Activated CD8-positive, alpha-beta T cell treated with anti-CD3 and anti-CD28 coated beads, Interleukin-2, amount 10 ng/mL, durations not matched to agents 7 days and 5 days (primary cell): ENCODE data around the gene FBLN7. TPM values are rescaled to one million over a fixed set of nuclear protein-coding genes. Genes with fewer than 3 reads are reported as not detected.
A peak's percentile ranks its signal among the peaks of the same experiment; 100 is the strongest.
"Not testable (repeated sequence)": the region's sequence is repeated elsewhere in the genome, so short reads cannot be mapped to it uniquely, and the experiment has no call there.

Experiments
- ATAC-seq: fragments of 150-1000 bp; cut with Tn5 transposase; one replicate; pipeline ENCODE4 v1.10.0; 2021; ENCODE audit warnings: moderate library complexity
- CTCF ChIA-PET: fragments of 350-600 bp; sonication (Branson Sonifier 250); formaldehyde crosslinking; loops from one replicate; lab custom pipeline; 2021; ENCODE audit warnings: antibody characterized with exemption; lab: Charles Lee
- POLR2A ChIA-PET: fragments of 350-600 bp; sonication (Branson Sonifier 250); formaldehyde crosslinking; loops from one replicate; lab custom pipeline; 2021; ENCODE audit warnings: antibody characterized with exemption; lab: Charles Lee
- DNase-seq: peaks from one replicate; pipeline ENCODE4 v3.0.0-alpha.2; 2020
- H3K27ac Mint-ChIP-seq: one replicate; pipeline ENCODE4 v1.8.0; 2021; ENCODE audit warnings: mild to moderate bottlenecking, mixed read lengths
- H3K27me3 Mint-ChIP-seq: one replicate; pipeline ENCODE4 v1.8.0; 2021; ENCODE audit warnings: low read depth, mixed read lengths
- H3K36me3 Mint-ChIP-seq: one replicate; pipeline ENCODE4 v1.8.0; 2021; ENCODE audit warnings: low read depth, mixed read lengths
- H3K4me1 Mint-ChIP-seq: one replicate; pipeline ENCODE4 v1.8.0; 2021; ENCODE audit warnings: low read depth, mixed read lengths
- H3K4me3 Mint-ChIP-seq: one replicate; pipeline ENCODE4 v1.8.0; 2021; ENCODE audit warnings: mild to moderate bottlenecking, mixed read lengths
- H3K9me3 Mint-ChIP-seq: one replicate; pipeline ENCODE4 v1.8.0; 2022; ENCODE audit warnings: mixed read lengths; ENCODE audit not compliant: insufficient read depth
- total RNA-seq, 2 experiments: library from RNA; stranded (reverse); gene quantifications; one replicate each; pipeline ENCODE4 v1.2.3, GENCODE V29; 2021

The FBLN7 gene
- total RNA-seq, 2 experiments from 2014 or later: 0.58 to 0.91 TPM

DNA sequence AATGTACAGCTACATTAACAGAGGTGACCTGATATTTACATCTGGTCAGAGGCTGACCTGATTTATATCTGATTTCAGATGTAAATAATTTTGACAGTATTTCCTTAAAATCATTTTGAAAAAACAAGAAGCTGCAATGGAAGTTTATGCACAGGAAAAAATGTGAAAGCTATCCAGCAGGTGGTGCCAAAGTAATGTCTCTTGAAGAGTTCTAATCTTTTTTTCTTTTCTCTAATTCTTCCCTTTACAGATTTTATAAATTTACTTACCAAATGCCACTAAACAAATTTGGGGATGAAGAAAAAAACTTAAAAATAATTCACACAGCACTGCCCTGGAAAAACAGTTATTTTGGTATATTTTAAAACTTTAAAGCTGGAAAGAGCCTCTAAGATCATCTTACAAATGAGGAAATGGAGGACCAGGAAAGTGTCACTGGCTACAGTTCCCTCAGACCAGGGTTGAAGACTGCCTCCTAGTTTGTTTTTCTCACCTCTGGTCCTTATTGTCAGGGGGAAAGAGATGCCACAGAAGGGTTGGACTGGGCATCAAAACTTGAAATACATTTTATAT lies 16.4 kb upstream of the FBLN7 start:
- H3K4me1 Mint-ChIP-seq: no peaks in the 10 kb centered on the region
- H3K4me3 Mint-ChIP-seq: no peak overlapping the region
- no peak overlapping the region for H3K27ac Mint-ChIP-seq
- ChIA-PET CTCF (interaction anchor here (0.7 to 3.1 kb wide), 47 partner anchors 9 to 462 kb away, joined by 3 to 30 read pairs (median 3); partner anchors contain the start of genes FBLN7, TMEM87B and ZC3H8), POLR2A (no interaction called here)
- no peaks in the 10 kb centered on the region for H3K27me3 Mint-ChIP-seq
- DNase-seq (peak; percentile 68), ATAC-seq (no peak)
- H3K36me3 Mint-ChIP-seq: peaks cover 20% of the 10 kb centered on the region
- no peaks in the 10 kb centered on the region for H3K9me3 Mint-ChIP-seq

DNA sequence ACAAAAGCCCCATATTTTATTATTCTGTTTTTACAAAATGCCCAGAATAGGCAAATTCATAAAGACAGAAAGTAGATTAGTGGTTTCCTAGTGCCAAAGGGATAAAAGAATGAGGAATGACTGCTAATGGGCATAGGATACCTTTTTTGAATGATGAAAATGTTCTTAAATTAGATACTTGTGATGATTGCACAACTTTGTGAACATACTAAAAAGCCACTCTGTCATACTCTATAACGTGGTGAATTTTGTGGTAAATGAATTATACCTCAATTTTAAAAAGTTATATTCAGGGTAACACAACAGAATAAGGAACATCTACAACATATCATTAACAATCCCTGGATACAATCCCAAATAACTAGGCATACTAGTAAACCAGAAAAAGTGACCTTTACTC lies 9.1 kb upstream of the FBLN7 start:
- Mint-ChIP-seq H3K4me1 (peaks cover 4% of the 10 kb centered on the region), H3K4me3 (no peak overlapping the region), H3K27me3 (no peaks in the 10 kb centered on the region), H3K27ac (no peak overlapping the region), H3K36me3 (peaks cover 4% of the 10 kb centered on the region), H3K9me3 (peaks cover 7% of the 10 kb centered on the region)
- ATAC-seq (no peak), DNase-seq (no peak)
- CTCF ChIA-PET: no interaction called here
- POLR2A ChIA-PET: no interaction called here

DNA sequence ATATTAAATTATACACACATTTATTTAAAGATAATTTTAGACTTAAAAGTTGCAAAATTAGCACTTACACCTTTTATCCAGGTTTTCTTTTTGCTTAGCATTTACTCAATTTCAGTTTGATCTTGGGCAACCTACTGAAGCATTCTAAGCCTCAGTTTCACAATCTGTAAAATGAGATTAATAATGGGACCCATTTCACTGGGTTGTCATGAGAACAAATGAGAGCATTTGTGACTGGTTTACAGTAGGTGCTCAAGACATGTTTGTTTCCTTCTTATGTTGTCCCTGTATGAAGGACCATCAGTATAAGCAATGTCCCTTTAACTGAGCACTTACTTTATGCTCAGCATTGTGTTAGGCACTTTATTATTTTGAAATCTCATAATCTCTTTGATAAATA lies 4.8 kb upstream of the FBLN7 start:
- Mint-ChIP-seq H3K27me3 (peaks cover 21% of the 10 kb centered on the region), H3K9me3 (peaks cover 2% of the 10 kb centered on the region), H3K4me3 (no peak overlapping the region), H3K36me3 (peaks cover 2% of the 10 kb centered on the region), H3K4me1 (peaks cover 10% of the 10 kb centered on the region), H3K27ac (no peak overlapping the region)
- ChIA-PET CTCF (interaction anchor here (2.2 kb wide), 1 partner anchor 11 kb away, joined by 7 read pairs; no protein-coding TSS in a partner anchor), POLR2A (no interaction called here)
- no peak for ATAC-seq
- no peak for DNase-seq

DNA sequence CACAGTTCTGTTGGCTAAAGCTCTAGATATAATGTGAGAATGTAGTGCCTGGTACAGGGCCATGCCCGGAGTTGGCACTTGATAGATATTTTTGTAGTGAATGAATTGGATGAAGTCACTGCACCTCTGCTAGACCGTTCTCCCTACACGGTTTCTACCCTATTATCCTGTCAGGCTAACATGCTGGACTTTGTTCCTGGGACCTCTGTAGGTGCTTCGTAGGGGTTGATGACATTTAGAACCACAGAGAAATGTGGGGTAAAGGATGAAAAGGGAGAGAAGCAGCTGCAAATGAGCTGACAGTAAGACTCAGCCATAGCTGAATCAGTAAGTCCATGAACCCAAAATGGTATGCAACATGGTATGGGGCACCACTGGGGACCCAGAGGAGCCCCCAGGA lies 4.1 kb upstream of the FBLN7 start:
- Mint-ChIP-seq H3K27me3 (peaks cover 28% of the 10 kb centered on the region), H3K4me1 (peaks cover 13% of the 10 kb centered on the region), H3K27ac (no peak overlapping the region), H3K4me3 (no peak overlapping the region), H3K9me3 (no peaks in the 10 kb centered on the region), H3K36me3 (peaks cover 2% of the 10 kb centered on the region)
- ChIA-PET CTCF (interaction anchor here (2.2 kb wide), 1 partner anchor 12 kb away, joined by 7 read pairs; no protein-coding TSS in a partner anchor), POLR2A (no interaction called here)
- no peak for ATAC-seq
- DNase-seq: no peak

DNA sequence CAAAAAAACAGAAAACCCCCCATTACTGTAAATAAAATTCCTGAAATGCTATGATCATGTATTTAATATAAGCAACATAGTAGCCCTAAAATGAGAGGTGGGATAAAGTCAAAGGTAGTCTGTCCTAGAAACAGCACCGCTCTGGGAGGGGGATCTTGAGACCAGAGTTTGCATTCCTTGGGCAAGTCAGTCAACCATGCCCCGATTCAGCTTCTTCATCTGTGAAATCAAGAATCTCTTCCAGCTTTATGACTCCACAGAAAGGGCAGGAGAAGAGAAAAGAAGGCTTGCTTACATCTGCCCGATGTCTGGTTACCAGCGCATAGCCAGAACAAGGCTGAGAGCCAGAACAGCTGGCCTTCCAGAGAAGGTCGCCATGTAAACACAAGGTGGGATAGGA lies 2.1 kb upstream of the FBLN7 start:
- POLR2A ChIA-PET: no interaction called here
- DNase-seq (no peak), ATAC-seq (no peak)
- H3K27ac Mint-ChIP-seq: no peak overlapping the region
- H3K9me3 Mint-ChIP-seq: no peaks in the 10 kb centered on the region
- H3K36me3 Mint-ChIP-seq: no peaks in the 10 kb centered on the region
- CTCF ChIA-PET: interaction anchor here (1.2 kb wide), 1 partner anchor 106 kb away, joined by 3 read pairs; no protein-coding TSS in a partner anchor
- no peak overlapping the region for H3K4me3 Mint-ChIP-seq
- peaks cover 13% of the 10 kb centered on the region for H3K4me1 Mint-ChIP-seq
- peaks cover 39% of the 10 kb centered on the region for H3K27me3 Mint-ChIP-seq

DNA sequence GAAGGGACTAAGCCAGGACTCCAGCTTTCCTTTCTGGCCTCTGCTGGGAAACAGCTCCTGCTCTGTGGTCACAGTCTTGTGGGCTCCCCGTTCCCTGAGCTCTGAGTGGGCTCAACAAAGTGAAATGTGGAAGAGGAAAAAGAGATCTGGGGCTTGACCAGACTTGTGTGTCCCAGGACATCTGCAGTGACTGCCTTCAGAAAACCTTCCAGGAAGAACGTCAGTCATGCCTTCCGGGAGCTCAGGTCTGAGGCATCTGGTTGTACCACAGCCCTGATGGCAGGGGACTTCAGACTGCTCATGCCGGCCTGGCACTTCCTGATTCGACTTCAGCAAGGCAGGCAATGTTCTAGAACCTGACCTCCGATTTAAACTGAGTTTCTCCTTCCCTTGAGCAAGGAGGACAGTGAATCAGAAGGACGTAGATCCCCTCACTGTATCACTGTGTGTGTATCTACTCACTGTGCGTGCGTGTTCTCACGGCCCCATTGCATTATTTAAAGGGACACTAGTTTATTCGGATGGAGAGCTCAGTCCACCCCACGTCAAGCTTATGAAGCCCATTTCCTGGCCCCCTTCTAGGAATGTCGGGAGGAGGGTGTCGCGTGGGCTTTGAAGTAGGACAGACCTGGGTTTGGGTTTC lies 548 bp upstream of the FBLN7 start:
- peaks cover 42% of the 10 kb centered on the region for H3K27me3 Mint-ChIP-seq
- ChIA-PET CTCF (interaction anchor here (0.7 to 1.9 kb wide), 2 partner anchors 16 to 17 kb away, joined by 3 to 6 read pairs; no protein-coding TSS in a partner anchor), POLR2A (interaction anchor here (1.1 kb wide), 1 partner anchor 11 kb away, joined by 3 read pairs; no protein-coding TSS in a partner anchor)
- no peaks in the 10 kb centered on the region for H3K36me3 Mint-ChIP-seq
- ATAC-seq (peak; percentile 45), DNase-seq (no peak)
- no peak overlapping the region for H3K27ac Mint-ChIP-seq
- peaks cover 11% of the 10 kb centered on the region for H3K4me1 Mint-ChIP-seq
- peak overlapping the region; percentile 53 for H3K4me3 Mint-ChIP-seq
- H3K9me3 Mint-ChIP-seq: no peaks in the 10 kb centered on the region

DNA sequence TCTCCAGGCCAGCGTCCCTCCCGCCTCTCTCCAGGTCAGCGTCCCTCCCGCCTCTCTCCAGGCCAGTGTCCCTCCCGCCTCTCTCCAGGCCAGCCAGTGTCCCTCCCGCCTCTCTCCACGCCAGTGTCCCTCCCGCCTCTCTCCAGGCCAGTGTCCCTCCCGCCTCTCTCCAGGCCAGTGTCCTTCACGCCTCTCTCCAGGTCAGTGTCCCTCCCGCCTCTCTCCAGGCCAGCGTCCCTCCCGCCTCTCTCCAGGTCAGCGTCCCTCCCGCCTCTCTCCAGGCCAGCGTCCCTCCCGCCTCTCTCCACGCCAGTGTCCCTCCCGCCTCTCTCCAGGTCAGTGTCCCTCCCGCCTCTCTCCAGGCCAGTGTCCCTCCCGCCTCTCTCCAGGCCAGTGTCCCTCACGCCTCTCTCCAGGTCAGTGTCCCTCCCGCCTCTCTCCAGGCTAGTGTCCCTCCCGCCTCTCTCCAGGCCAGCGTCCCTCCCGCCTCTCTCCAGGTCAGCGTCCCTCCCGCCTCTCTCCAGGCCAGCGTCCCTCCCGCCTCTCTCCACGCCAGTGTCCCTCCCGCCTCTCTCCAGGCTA lies 939 bp downstream of the FBLN7 start:
- H3K4me1 Mint-ChIP-seq, H3K27ac Mint-ChIP-seq, H3K9me3 Mint-ChIP-seq, H3K4me3 Mint-ChIP-seq, POLR2A ChIA-PET, DNase-seq, ATAC-seq, H3K36me3 Mint-ChIP-seq: not testable (repeated sequence)
- CTCF ChIA-PET: interaction anchor here (1.9 kb wide), 1 partner anchor 17 kb away, joined by 6 read pairs; no protein-coding TSS in a partner anchor
- peaks cover 46% of the 10 kb centered on the region for H3K27me3 Mint-ChIP-seq

DNA sequence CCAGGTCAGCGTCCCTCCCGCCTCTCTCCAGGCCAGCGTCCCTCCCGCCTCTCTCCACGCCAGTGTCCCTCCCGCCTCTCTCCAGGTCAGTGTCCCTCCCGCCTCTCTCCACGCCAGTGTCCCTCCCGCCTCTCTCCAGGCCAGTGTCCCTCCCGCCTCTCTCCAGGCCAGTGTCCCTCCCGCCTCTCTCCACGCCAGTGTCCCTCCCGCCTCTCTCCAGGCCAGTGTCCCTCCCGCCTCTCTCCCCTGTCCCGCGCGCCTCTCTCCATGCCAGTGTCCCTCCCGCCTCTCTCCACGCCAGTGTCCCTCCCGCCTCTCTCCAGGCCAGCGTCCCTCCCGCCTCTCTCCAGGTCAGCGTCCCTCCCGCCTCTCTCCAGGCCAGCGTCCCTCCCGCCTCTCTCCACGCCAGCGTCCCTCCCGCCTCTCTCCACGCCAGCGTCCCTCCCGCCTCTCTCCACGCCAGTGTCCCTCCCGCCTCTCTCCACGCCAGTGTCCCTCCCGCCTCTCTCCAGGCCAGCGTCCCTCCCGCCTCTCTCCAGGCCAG lies 1.5 kb downstream of the FBLN7 start:
- ATAC-seq, H3K4me1 Mint-ChIP-seq, POLR2A ChIA-PET, H3K27ac Mint-ChIP-seq, H3K36me3 Mint-ChIP-seq, H3K4me3 Mint-ChIP-seq, H3K9me3 Mint-ChIP-seq, DNase-seq: not testable (repeated sequence)
- peaks cover 46% of the 10 kb centered on the region for H3K27me3 Mint-ChIP-seq
- CTCF ChIA-PET: interaction anchor here (1.0 kb wide), 1 partner anchor 18 kb away, joined by 3 read pairs; no protein-coding TSS in a partner anchor

DNA sequence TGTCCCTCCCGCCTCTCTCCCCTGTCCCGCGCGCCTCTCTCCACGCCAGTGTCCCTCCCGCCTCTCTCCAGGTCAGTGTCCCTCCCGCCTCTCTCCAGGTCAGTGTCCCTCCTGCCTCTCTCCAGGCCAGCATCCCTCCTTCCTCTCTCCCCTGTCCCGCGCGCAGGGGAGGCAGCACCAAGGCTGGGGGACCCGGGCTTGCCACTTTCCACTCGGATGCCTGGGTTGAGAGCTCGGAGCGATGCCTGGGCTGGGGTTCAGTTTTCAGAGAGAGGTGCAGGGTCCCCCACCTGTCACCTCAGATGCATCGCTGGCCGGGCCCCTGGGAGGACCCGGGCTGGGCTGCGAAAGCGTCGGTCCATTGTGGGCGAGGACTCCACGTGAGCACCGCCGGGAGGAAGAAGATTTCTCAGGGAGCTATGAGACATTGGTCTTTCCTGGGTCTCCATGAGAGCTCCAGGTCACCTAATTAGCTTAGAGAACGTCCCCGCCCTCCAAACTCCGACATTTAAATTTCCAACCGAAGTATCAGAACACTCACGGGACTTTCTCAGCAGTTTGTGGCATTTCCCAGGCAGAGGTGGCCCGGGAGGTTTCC lies 2.1 kb downstream of the FBLN7 start:
- CTCF ChIA-PET: interaction anchor here (1.0 kb wide), 1 partner anchor 18 kb away, joined by 3 read pairs; no protein-coding TSS in a partner anchor
- Mint-ChIP-seq H3K27ac (no peak overlapping the region), H3K4me3 (no peak overlapping the region), H3K36me3 (no peaks in the 10 kb centered on the region), H3K9me3 (no peaks in the 10 kb centered on the region), H3K4me1 (peaks cover 9% of the 10 kb centered on the region), H3K27me3 (peaks cover 46% of the 10 kb centered on the region)
- ATAC-seq (no peak), DNase-seq (no peak)
- POLR2A ChIA-PET: no interaction called here

DNA sequence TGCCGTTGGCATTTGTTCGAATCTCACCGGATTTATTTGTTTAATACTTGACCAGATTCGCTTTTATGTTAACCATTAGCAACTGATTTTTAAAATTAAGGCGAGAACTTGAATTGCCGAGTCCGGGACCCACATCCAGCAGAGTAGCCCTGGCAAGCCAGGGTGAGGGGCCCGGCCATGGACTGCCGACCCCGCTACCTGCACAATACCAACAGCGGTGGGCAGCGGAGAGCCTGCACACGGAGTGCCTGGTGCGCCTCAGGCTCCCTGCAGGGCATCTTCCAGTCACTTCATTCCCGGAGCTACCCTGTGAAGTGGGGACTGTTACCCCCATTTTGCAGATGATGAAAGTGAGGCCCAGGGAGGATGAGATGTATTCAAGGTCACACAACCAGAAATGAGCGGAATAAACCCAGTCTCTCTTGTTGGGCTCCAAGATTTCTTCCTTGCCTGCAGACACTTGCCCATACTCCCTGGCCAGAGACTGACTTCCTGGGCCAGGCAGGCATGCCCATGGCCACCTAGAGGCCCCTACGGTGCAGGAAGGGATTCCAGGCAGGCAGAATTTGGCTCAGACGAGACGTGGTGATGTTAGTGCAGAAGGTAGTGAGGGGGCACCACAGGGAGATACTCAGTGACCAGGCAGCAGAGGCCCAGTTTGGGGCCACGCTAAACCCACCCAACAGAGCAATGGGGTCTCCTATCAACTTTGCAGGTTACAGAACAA lies 2.9 kb downstream of the FBLN7 start:
- Mint-ChIP-seq H3K36me3 (no peaks in the 10 kb centered on the region), H3K27me3 (peaks cover 43% of the 10 kb centered on the region), H3K9me3 (no peaks in the 10 kb centered on the region), H3K4me3 (no peak overlapping the region), H3K27ac (no peak overlapping the region), H3K4me1 (peaks cover 9% of the 10 kb centered on the region)
- CTCF ChIA-PET: interaction anchor here (1.0 kb wide), 1 partner anchor 19 kb away, joined by 3 read pairs; no protein-coding TSS in a partner anchor
- POLR2A ChIA-PET: no interaction called here
- DNase-seq (no peak), ATAC-seq (no peak)

DNA sequence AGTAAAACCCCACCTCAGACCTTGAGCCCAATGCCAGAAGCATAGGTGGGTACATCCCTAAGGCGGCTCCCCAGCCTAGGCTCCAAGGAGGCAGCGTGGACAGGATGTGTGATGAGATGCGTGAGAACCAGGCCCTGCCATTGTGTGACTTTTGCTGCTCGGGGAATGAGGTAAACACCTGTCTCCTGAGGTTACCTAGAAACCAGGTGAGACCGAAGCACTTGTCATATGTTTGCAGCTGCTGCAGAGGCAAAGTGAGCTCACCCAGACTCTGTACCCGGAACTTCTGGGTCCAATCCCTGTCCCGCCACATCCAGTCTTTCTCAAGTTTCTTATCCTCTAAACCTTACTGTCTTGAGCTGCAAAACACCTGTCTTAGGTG lies 3.4 kb downstream of the FBLN7 start:
- peak; percentile 11 for DNase-seq
- H3K27me3 Mint-ChIP-seq: peaks cover 38% of the 10 kb centered on the region
- no peaks in the 10 kb centered on the region for H3K9me3 Mint-ChIP-seq
- peaks cover 9% of the 10 kb centered on the region for H3K4me1 Mint-ChIP-seq
- no peak for ATAC-seq
- CTCF ChIA-PET: interaction anchor here (0.9 kb wide), 1 partner anchor 20 kb away, joined by 3 read pairs; no protein-coding TSS in a partner anchor
- no peak overlapping the region for H3K27ac Mint-ChIP-seq
- POLR2A ChIA-PET: no interaction called here
- H3K4me3 Mint-ChIP-seq: no peak overlapping the region
- H3K36me3 Mint-ChIP-seq: no peaks in the 10 kb centered on the region
